GM21786 (cell line): Measurements from ENCODE around the gene OR6C6.
"Not testable (repeated sequence)": the region's sequence is repeated elsewhere in the genome, so short reads cannot be mapped to it uniquely, and the experiment has no call there.

ENCODE experiments used
- ATAC-seq: cut with Tn5 transposase; IDR thresholded peaks from one replicate; pipeline ENCODE4 v1.9.1; 2021; ENCODE audit not compliant: unreplicated experiment

Gene OR6C6

GRCh38 chr12:55296469-55296868 lies at the start of gene OR6C6:
Gene OR6C6 (minus strand): TSS chr12:55296569. CDS start chr12:55295232, 1,337 bp downstream.
- ATAC-seq: no peak

- ATAC-seq: no peak
Observed at GRCh38 chr12:55336002-55336401, 39.6 kb upstream of the OR6C6 start.

GRCh38 chr12:55330446-55330845 lies 34.1 kb upstream of the OR6C6 start, which contains the start of gene OR6C3:
Gene OR6C3 (plus strand): TSS chr12:55330746. CDS start chr12:55331701, 955 bp downstream.
- ATAC-seq: no peak

DNA sequence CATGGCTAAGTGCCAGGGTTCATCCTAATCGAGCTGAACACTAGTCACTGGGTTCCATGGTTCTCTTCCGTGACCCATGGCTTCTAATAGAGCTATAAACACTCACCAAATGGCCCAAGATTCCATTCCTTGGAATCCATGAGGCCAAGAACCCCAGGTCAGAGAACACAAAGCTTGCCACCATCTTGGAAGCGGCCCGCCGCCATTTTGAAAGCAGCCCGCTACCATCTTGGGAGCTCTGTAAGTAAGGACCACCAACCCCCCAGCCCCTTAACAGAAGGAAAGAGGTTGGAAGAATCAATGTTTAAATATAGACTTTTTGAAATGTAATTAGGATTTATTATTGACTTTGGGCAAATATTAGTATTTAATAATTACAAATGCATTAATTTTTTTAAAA lies 29.4 kb upstream of the OR6C6 start:
- not testable (repeated sequence) for ATAC-seq

DNA sequence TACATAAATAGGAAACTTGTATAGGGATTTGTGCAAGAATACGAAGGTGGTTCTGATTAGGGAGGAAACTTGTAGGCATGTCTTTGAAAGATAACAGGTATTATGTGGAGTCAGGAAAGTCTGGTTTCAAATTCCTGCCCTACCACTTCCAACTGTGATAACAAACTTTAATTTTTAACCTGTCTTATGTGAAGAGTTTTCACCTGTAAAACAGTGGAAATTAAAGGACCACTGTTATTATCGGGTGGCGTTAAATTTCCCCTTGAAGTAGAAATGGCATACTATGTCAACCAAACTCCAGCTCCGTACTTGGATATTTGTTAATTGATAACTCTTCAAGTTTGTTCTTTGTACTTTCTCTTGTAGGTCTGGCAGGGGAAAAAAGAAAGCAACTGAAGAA lies 23.8 kb upstream of the OR6C6 start:
- no peak for ATAC-seq

GRCh38 chr12:55314043-55314442 lies 17.7 kb upstream of the OR6C6 start, which contains the start of gene OR6C1:
Gene OR6C1 (plus strand): TSS chr12:55314343. CDS start chr12:55320600, 6,257 bp downstream.
- ATAC-seq: no peak

GRCh38 chr12:55289999-55290398 lies 6.4 kb downstream of the OR6C6 start:
- no peak for ATAC-seq

GRCh38 chr12:55280991-55281390 lies 15.4 kb downstream of the OR6C6 start:
- ATAC-seq: no peak

GRCh38 chr12:55258303-55258702 lies 38.1 kb downstream of the OR6C6 start:
- ATAC-seq: no peak

DNA sequence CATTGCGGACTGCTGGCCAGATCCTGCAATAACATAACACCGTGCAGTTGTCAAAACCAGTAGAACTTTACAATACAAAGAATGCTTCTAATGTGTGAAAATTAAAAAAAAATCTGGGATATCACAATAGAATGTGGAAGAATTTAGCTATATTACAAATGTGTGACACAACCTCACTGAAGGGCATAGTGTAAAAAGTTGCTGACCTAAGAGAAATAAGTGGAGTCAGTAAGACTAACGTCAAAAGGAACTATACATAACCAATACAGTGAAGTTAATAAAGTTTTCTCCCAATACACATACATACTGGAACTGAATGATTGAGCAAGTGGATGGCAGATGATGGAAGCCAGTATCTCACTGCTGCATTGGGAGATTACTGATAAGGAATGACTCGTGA lies 39.5 kb downstream of the OR6C6 start:
- no peak for ATAC-seq

- ATAC-seq: no peak
Observed at GRCh38 chr12:55253281-55253680, 43.1 kb downstream of the OR6C6 start.

DNA sequence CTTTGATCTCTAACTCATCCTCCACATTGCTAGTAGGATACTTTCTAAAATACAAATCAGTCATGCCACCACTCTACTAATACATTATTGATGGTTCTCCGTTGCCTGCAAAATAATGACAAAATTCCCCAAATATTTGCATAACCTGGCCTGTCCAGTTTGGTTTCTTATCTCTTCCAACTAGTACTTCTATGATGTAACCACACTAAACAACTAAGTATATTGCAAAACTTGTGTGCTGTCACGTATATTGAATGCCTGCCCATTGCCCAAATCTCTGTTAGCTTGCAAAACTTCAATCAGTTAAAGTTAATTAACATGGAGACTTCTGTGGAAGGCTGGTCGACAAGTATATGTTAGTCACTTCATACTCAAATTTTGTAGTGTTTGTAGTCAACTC lies 45.4 kb downstream of the OR6C6 start:
- ATAC-seq: no peak

DNA sequence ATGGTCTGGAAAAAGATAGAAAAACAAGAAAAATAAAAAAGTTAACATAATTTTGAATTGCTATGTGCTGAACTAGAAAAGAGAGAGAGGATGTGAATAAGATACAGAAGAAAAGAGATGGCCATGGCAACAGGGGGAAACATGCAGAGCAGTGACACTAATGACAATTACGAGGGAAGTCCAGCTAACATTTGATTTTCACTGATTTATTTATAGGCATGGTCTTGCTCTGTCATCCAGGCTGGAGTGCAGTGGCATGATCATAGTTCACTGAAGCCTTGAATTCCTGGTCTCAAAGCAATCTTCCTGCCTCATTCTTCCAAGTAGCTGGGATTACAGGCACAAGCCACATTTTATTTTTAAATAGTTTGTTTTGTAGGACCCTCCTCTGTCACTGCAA lies 50.2 kb downstream of the OR6C6 start:
- ATAC-seq: no peak

DNA sequence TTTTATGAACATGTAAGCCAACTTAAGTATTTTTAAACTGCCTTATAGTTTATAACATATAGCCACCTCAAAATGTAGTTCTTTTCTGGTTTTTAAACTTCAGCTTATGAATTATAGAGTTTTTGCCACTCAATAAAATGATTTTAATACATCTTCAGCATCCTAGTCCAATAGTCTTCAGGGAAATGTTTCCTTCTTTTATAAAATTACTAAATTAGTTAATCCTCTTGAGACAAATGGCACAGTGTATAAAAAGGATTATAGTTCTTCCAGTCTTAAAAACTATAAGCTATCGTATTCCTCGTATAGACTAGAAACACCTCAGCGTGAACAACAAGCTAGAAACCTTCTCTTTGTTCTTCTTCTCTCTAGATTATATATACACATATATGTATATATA lies 52.1 kb downstream of the OR6C6 start, which contains the start of gene OR6C74:
OR6C74 (plus strand) TSS at position 301 of the 400 bp plus-strand sequence. CDS start 2,679 bp downstream, outside the sequence.
- no peak for ATAC-seq
